Right ventricle myocardium inferior (tissue), 1 donor: ENCODE measurements around the gene OR52E6. TPM values are rescaled to one million over a fixed set of nuclear protein-coding genes. Genes with fewer than 3 reads are reported as not detected.

ENCODE experiments used
- ATAC-seq: fragments of 200-7000 bp; cut with Tn5 transposase; one replicate; pipeline ENCODE4 v1.9.1; 2020; ENCODE audit warnings: mild to moderate bottlenecking, moderate library complexity
- DNase-seq: peaks from one replicate; pipeline ENCODE4 v3.0.0; 2021; ENCODE audit errors: missing footprints
- intact Hi-C: fragments of 100-400 bp; cut with DNase I; formaldehyde crosslinking; loops from one replicate; pipeline ENCODE4 v1.11.0; 2022
- long read RNA-seq: library from polyadenylated mRNA; unstranded; transcript quantifications from one replicate; pipeline ENCODE4 v2.0.0, GENCODE V29; 2021
- total RNA-seq: library from RNA; stranded (reverse); fragmentation: NEBNext Ultra II Directional; extraction: Animal tissue kit (Norgen Biotek cat#: 25700); gene quantifications from one replicate; pipeline ENCODE4 v1.2.1, GENCODE V29; 2021
- donor health status: DM: no; HTN: yes; CAD: no; lungs with severe emphysema.

The OR52E6 gene
- not detected for total RNA-seq
- long read RNA-seq = 0 reads

GRCh38 chr11:5841797-5842196, at the start of gene OR52E6:
Gene OR52E6, minus strand, starts transcription at chr11:5841897. Its CDS starts 0 bp downstream, at chr11:5841897.
- intact Hi-C loops = no loop called here
- DNase-seq = no peak
- ATAC-seq = no peak

GRCh38 chr11:5891216-5891800, 49.6 kb upstream of the OR52E6 start:
- ATAC-seq = no peak
- DNase-seq = no peak
- intact Hi-C loops = no loop called here

- intact Hi-C loops = no loop called here
- DNase-seq (no peak), ATAC-seq (no peak)
These were observed 46.0 kb upstream of the OR52E6 start for GRCh38 chr11:5887661-5888060.

DNA sequence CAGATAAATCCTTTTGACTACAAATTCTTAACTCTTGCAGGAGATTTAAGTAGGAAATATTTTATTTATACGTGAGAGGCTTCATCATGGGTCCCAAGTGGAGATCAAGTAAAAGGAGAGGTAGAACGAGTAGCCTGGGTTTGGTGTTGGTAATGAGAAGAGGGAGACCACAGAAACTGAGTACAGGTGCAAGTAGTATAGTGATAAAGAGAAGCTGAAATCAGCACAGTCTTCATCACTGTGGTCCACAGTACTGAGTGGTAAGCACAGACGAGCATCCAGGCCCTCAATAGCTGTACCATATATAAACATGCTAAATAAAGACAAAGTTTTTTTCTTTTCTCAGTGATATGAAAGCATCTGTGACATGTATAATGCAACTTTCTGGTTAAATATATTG, 45.5 kb upstream of the OR52E6 start:
- DNase-seq = no peak
- no peak for ATAC-seq
- intact Hi-C loops = no loop called here

DNA sequence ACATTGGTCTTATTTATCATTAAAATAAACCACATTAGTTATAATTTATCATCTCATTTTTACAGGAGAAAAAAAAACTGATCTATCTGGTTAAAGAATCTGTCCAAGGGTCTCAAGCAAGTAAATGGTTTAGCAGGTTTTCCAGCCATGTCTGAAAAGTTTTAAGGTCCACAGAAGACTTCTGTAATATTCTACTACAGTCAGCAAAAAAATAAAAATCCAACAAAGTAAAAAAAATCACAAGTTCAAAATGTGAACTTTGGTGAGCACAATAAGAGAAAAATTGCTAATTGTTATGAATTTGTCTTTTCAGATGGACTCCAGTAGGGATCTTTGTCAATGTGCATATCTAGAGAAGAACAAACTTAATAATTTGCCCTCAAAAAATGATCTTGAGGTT, 40.1 kb upstream of the OR52E6 start:
- DNase-seq (no peak), ATAC-seq (no peak)
- intact Hi-C loops = no loop called here

DNA sequence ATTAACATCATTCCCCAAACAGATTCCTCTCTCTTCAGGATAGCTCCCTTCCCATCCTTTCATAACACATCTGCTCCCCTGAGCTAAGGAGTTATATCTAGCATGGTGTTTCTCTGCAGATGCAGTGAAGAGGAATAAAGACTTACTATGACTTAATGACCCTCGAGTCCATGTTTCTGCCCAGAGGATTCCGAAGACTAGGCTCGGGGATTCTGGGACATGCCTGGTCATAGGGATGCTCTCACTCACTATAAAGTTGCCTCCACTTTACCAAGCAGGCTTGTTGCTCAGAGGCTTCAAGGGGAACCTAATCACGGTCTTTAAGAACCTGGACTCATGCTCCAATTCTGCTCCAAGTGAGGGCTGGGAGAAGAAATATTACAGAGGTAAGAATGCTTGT, 38.6 kb upstream of the OR52E6 start, which contains the start of gene OR52E4:
Gene OR52E4, plus strand, starts transcription at position 301 of the 400 bp plus-strand sequence. CDS start 3,664 bp downstream, outside the sequence.
- intact Hi-C loops = no loop called here
- DNase-seq (no peak), ATAC-seq (no peak)

DNA sequence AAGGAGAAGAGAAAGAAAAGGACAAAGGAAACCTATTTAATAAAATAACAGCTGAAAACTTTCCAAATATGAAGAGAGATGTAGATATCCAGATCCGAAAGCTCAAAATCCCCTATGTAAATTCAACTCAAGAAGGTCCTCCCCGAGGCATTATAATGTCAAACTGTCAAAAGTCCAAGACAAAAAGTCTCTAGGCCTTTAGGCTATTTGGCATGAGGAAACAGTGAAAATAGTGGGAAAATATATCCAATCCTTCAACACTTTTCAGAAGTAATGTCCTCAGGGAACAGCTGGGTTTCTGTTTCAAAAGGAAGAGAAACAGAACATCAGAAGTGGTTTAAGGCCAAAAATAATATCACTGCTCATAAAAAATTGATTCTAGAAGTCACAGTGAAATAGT, 36.9 kb upstream of the OR52E6 start:
- DNase-seq (no peak), ATAC-seq (no peak)
- intact Hi-C loops = no loop called here

DNA sequence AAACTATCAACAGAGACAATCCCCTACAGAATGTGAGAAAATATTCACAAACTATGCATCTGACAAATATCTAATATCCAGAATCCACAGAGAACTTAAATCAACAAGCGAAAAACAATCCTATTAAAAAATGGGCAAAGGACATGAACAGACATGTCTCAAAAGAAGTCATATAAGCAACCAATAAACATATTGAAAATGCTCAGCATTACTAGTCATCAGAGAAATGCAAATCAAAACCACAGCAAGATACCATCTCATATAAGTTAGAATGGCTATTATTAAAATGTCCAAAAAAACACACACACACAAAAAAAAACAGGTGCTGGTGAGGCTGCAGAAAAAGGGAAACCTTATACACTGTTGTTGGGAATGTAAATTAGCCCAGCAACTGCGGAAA, 24.1 kb upstream of the OR52E6 start:
- ATAC-seq = no peak
- DNase-seq = no peak
- intact Hi-C loops = no loop called here

- ATAC-seq (no peak), DNase-seq (no peak)
- intact Hi-C loops = no loop called here
These were observed 15.9 kb upstream of the OR52E6 start, which contains the start of gene OR52E8 for GRCh38 chr11:5857590-5857989. Gene OR52E8, minus strand, starts transcription at chr11:5857690. Its CDS starts 0 bp downstream, at chr11:5857690.

DNA sequence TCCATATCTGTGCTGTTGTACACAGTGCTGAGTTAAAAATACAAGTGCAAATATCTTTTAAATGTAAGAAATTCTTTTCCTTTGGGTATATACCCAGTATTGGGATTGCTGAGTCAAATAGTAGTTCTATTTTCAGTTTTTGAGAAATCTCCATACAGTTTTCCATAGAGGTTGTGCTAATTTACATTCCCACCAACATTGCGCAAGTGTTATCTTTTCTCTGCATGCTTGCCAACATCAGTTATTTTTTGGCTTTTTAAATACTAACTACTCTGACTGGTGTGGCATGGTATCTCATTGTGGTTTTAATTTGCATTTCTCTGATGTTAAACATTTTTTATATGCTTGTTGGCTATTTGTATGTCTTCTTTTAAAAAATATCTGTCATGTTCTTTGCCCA, 9.3 kb upstream of the OR52E6 start:
- intact Hi-C loops = no loop called here
- ATAC-seq = no peak
- DNase-seq = no peak

GRCh38 chr11:5847711-5848110, 6.0 kb upstream of the OR52E6 start:
- ATAC-seq = no peak

DNA sequence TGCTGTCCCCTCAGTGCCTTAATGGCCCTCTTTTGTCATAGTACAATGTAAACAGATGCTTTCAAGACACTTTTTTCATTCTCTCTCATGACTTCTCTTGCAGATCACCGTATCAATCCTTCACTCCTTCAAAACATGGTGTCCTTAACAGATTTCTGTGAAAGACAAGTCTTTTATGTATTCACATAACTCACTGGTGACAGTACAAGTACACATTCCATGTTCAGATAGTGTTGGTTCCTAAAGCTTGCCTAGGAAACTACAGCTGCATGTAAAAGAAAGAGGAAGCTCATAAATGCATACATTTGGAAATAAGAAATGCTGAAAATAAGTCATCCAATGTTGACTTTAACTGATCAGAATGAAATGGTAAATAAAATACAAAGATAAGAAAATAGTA, 5.0 kb upstream of the OR52E6 start:
- intact Hi-C loops = no loop called here
- DNase-seq = no peak
- ATAC-seq = no peak

More at GRCh38 chr11:5847711-5848110, 6.0 kb upstream of the OR52E6 start:
- no peak for DNase-seq
- intact Hi-C loops = no loop called here

GRCh38 chr11:5837695-5838094, 4.0 kb downstream of the OR52E6 start:
- intact Hi-C loops = no loop called here
- ATAC-seq (no peak), DNase-seq (no peak)

DNA sequence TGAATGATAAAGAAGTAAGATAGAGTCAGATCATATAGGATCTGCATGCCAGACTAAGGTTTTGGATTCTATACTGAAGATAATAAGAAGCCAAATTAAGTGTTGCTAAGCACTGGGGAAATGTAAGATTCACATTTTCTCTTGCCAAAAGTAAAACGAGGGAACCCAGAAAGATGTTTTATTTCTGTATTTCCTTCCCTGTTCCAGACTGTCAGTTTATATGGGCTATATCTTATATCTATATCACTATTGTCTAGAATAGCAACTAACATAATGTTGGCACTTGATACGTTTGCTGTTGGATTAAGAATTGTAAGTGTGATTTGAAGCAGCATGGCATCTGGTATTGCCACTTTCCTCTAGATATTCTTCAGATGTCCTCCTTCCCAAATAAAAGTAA, 8.3 kb downstream of the OR52E6 start:
- ATAC-seq (no peak), DNase-seq (no peak)
- intact Hi-C loops = no loop called here

GRCh38 chr11:5831196-5831829, 10.4 kb downstream of the OR52E6 start:
- no peak for ATAC-seq

GRCh38 chr11:5818245-5818886, 23.3 kb downstream of the OR52E6 start:
- DNase-seq (no peak), ATAC-seq (no peak)
- intact Hi-C loops = no loop called here

More at GRCh38 chr11:5831196-5831829, 10.4 kb downstream of the OR52E6 start:
- intact Hi-C loops = no loop called here
- DNase-seq = no peak

- ATAC-seq (no peak), DNase-seq (no peak)
- intact Hi-C loops = no loop called here
These were observed 26.2 kb downstream of the OR52E6 start for GRCh38 chr11:5815534-5815933.

DNA sequence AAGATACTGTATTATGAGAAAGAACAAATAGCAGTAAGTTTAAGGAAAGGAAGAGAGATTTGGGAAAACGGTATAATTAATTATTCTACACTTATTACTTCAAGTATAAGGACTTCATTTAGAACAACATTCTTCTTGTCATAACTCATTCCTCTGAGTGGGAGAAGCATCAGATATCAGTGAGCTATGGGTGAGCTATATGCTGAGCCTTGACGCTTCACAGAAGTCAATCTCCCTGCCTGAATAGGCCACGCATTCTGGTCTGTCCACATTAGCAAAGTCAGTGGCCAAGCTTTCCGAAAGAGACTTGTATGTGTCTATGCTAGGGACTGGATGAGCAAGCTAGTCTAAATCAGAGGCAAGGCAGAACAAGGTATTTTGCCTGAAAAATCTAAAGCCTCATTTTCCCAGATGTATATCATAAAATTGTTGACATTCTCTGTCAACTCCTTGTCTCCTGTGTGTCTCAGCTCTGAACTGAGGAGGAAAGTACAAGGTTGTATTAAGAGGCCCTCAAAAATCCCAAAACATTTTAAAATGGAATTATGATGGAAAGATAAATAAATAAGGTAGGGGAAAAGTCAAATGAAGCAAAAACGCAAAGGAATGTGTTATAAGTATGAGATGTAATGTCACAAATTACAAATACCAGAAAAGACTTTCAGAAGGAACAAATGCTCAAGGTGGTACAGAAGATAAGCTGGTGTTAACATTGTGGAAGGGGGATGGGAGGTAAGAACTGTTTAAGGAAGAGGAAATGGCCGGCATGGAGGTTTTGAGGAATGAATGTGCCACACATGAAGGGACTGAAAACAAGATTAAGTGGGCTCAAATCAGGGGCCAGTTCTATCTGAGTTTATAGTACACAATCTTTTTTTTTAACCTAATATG, 31.5 kb downstream of the OR52E6 start:
- no peak for ATAC-seq
- no peak for DNase-seq
- intact Hi-C loops = loop anchor here (2.0 to 10.0 kb wide), 4 partner anchors 125 to 688 kb away; partner anchors contain the start of genes TRIM5 and TRIM6

DNA sequence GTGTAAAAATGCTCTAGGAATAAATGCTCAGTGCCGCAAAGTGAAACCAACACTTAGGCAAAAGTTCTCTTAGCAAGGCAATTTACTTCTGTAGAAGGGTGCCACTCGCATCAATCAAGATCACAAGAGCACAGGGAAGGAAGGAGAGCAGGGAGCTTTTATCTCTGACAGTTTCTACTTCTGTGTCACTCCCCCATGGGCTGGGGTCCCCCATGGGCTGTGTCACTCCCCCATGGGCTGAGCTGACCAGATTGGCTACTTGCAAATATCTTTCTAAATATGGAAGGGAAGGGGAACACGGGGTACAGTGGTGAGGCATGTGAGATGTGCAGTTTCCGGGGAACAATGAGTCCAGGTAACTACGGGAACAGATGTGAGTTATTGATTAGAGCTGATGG, 32.6 kb downstream of the OR52E6 start:
- intact Hi-C loops = loop anchor here (2.0 to 10.0 kb wide), 4 partner anchors 124 to 687 kb away; partner anchors contain the start of genes TRIM5 and TRIM6
- DNase-seq (no peak), ATAC-seq (no peak)
